GM23338 (cell line): Measurements from ENCODE around the gene APC2. TPM values are rescaled to one million over a fixed set of nuclear protein-coding genes. Genes with fewer than 3 reads are reported as not detected.

Source experiments
- ATAC-seq: fragments of 200-7000 bp; cut with Tn5 transposase; 3 replicates; pipeline ENCODE4 v1.9.1; 2020
- DNase-seq: peaks from one replicate; pipeline ENCODE4 v3.0.0-alpha.2; 2015; ENCODE audit warnings: low spot score
- H2AFZ ChIP-seq: fragments of 200-600 bp; sonication (generic); 2 replicates; pipeline ENCODE4 v1.8.0; 2016; ENCODE audit warnings: antibody characterized with exemption, mild to moderate bottlenecking, moderate library complexity
- H3F3A ChIP-seq: fragments of 200-600 bp; sonication (generic); replicated peaks from 2 replicates; pipeline ENCODE4 v1.8.0; 2017; ENCODE audit warnings: antibody characterized with exemption, mixed run types, low read depth
- H3K27ac ChIP-seq: fragments of 200-600 bp; sonication (generic); 2 replicates; pipeline ENCODE4 v1.6.1; 2016; ENCODE audit warnings: low read depth
- H3K27me3 ChIP-seq: fragments of 200-600 bp; sonication (generic); 2 replicates; pipeline ENCODE4 v1.8.0; 2016; ENCODE audit warnings: mild to moderate bottlenecking, mixed run types, moderate library complexity; ENCODE audit not compliant: insufficient read depth
- H3K36me3 ChIP-seq: fragments of 200-600 bp; sonication (generic); 2 replicates; pipeline ENCODE4 v1.8.0; 2016; ENCODE audit warnings: mild to moderate bottlenecking; ENCODE audit not compliant: insufficient read depth
- H3K4me1 ChIP-seq: fragments of 200-600 bp; sonication (generic); 2 replicates; pipeline ENCODE4 v1.8.0; 2016; ENCODE audit warnings: mild to moderate bottlenecking, moderate library complexity; ENCODE audit not compliant: insufficient read depth
- H3K4me2 ChIP-seq: fragments of 200-600 bp; sonication (generic); 2 replicates; pipeline ENCODE4 v1.7.1; 2017; ENCODE audit warnings: mixed run types
- H3K4me3 ChIP-seq: fragments of 200-600 bp; sonication (generic); 2 replicates; pipeline ENCODE4 v1.6.1; 2016; ENCODE audit warnings: mixed run types
- H3K79me2 ChIP-seq: fragments of 200-600 bp; sonication (generic); replicated peaks from 2 replicates; pipeline ENCODE4 v1.8.0; 2017; ENCODE audit warnings: mild to moderate bottlenecking; ENCODE audit not compliant: insufficient read depth
- H3K9me2 ChIP-seq: fragments of 200-600 bp; sonication (generic); 2 replicates; pipeline ENCODE4 v1.8.0; 2017; ENCODE audit not compliant: insufficient read depth
- H4K20me1 ChIP-seq: fragments of 200-600 bp; sonication (generic); replicated peaks from 2 replicates; pipeline ENCODE4 v1.8.0; 2017; ENCODE audit warnings: mild to moderate bottlenecking; ENCODE audit not compliant: insufficient read depth
- H3K27ac Mint-ChIP-seq: 2 replicates; pipeline ENCODE4 v1.8.0; 2020; ENCODE audit warnings: inconsistent platforms, mild to moderate bottlenecking, moderate library complexity, mixed read lengths
- H3K27me3 Mint-ChIP-seq: 3 replicates; pipeline ENCODE4 v1.8.0; 2022; ENCODE audit warnings: low read depth, mild to moderate bottlenecking, moderate library complexity, mixed read lengths, inconsistent platforms; ENCODE audit not compliant: insufficient read depth, poor library complexity
- H3K36me3 Mint-ChIP-seq: 3 replicates; pipeline ENCODE4 v1.8.0; 2021; ENCODE audit warnings: low read depth, mild to moderate bottlenecking, inconsistent platforms, moderate library complexity, mixed read lengths
- H3K4me1 Mint-ChIP-seq: 3 replicates; pipeline ENCODE4 v1.8.0; 2020; ENCODE audit warnings: mild to moderate bottlenecking, inconsistent platforms, mixed read lengths
- H3K4me3 Mint-ChIP-seq: 3 replicates; pipeline ENCODE4 v1.8.0; 2021; ENCODE audit warnings: moderate library complexity, mild to moderate bottlenecking, inconsistent platforms, mixed read lengths
- H3K9me3 Mint-ChIP-seq: 3 replicates; pipeline ENCODE4 v1.8.0; 2020; ENCODE audit warnings: moderate library complexity, mild to moderate bottlenecking, inconsistent platforms, mixed read lengths
- CREB1 ChIP-seq: fragments of 250-450 bp; sonication (Bioruptor Pico); IDR thresholded peaks from 2 replicates; pipeline ENCODE4 v1.5.0; 2020; ENCODE audit warnings: low read depth, mild to moderate bottlenecking, moderate library complexity
- CTCF ChIP-seq, 2 experiments: fragments of 200-600 bp in 1 of 2; sonication (generic) in 1 of 2; conservative IDR thresholded peaks; 2 replicates each; pipeline versions ENCODE4 v1.5.1 to v1.6.1; 2016 to 2017; ENCODE audit warnings: antibody characterized with exemption in 2 of 2, low read depth in 2 of 2, mild to moderate bottlenecking in 2 of 2, moderate library complexity in 1 of 2
- EZH2 ChIP-seq: fragments of 200-600 bp; sonication (generic); IDR thresholded peaks from one replicate; pipeline ENCODE4 v1.8.0; 2017; ENCODE audit warnings: antibody characterized with exemption, mild to moderate bottlenecking, low read depth; ENCODE audit not compliant: unreplicated experiment
- EZH2phosphoT487 ChIP-seq: fragments of 200-600 bp; sonication (generic); IDR thresholded peaks from one replicate; pipeline ENCODE4 v1.8.1; 2018; ENCODE audit warnings: antibody characterized with exemption; ENCODE audit not compliant: unreplicated experiment
- JUNB ChIP-seq: IDR thresholded peaks from one replicate; pipeline ENCODE4 v1.6.1; 2016; ENCODE audit warnings: antibody characterized with exemption; ENCODE audit not compliant: unreplicated experiment
- NANOG ChIP-seq: IDR thresholded peaks from 2 replicates; pipeline ENCODE4 v1.6.1; 2016; ENCODE audit warnings: antibody characterized with exemption, borderline replicate concordance
- STAT1 ChIP-seq: IDR thresholded peaks from one replicate; pipeline ENCODE4 v1.6.1; 2016; ENCODE audit warnings: antibody characterized with exemption; ENCODE audit not compliant: unreplicated experiment
- ZNF114 ChIP-seq: fragments of 250-450 bp; sonication (Bioruptor Pico); IDR thresholded peaks from 2 replicates; pipeline ENCODE4 v1.5.0; 2020; ENCODE audit warnings: mild to moderate bottlenecking, moderate library complexity
- ZNF331 ChIP-seq: fragments of 250-450 bp; sonication (Bioruptor Pico); IDR thresholded peaks from 2 replicates; pipeline ENCODE4 v1.5.0; 2020; ENCODE audit warnings: low read depth, mild to moderate bottlenecking, moderate library complexity
- polyA plus RNA-seq: library from polyadenylated mRNA; unstranded; fragments of >200 nt; fragmentation: Nextera tagmentation; extraction: Ambion mirVana; gene quantifications from 2 replicates; pipeline ENCODE4 v1.2.1, GENCODE V29; 2016
- total RNA-seq: library from RNA; depleted of rRNA; stranded (reverse); fragments of >200 nt; shearing (Covaris generic); gene quantifications from 2 replicates; pipeline ENCODE4 v1.2.3, GENCODE V29; 2014
- TF ChIP-seq, protein P1 (sequence below): IDR thresholded peaks from 2 replicates; pipeline ENCODE4 v1.6.1; 2016; ENCODE audit warnings: antibody characterized with exemption

Gene APC2
- total and polyA plus RNA-seq, 2 experiments from 2014 or later = 1.4 to 18.3 TPM

- peaks cover 66% of the 10 kb centered on the region for H3K27me3 ChIP-seq
Observed at GRCh38 chr19:1465191-1466016, 15.5 kb downstream of the APC2 start.

DNA sequence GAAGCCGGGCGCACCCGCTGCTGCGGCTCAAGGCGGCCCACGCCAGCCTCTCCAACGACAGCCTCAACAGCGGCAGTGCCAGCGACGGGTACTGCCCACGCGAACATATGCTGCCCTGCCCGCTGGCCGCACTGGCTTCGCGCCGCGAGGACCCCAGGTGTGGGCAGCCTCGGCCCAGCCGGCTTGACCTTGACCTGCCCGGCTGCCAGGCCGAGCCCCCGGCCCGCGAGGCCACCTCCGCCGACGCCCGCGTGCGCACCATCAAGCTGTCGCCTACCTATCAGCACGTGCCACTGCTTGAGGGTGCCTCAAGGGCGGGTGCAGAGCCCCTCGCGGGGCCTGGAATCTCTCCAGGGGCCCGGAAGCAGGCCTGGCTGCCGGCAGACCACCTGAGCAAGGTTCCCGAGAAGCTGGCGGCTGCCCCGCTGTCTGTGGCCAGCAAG, 16.1 kb downstream of the APC2 start:
- no peaks in the 10 kb centered on the region for H3K79me2 ChIP-seq
- no peaks in the 10 kb centered on the region for H3K36me3 ChIP-seq
- Mint-ChIP-seq H3K27ac (no peak overlapping the region), H3K9me3 (no peaks in the 10 kb centered on the region), H3K4me1 (peaks cover 3% of the 10 kb centered on the region; the same call in 1 of the 3 replicates), H3K27me3 (peaks cover 56% of the 10 kb centered on the region), H3K4me3 (no peak overlapping the region), H3K36me3 (no peaks in the 10 kb centered on the region)
- H2AFZ ChIP-seq = no peak overlapping the region
- H4K20me1 ChIP-seq = no peaks in the 10 kb centered on the region
- ATAC-seq = no peak
- peaks cover 10% of the 10 kb centered on the region for H3F3A ChIP-seq
- no peak for DNase-seq
- H3K9me2 ChIP-seq = no peaks in the 10 kb centered on the region
- H3K4me1 ChIP-seq = no peaks in the 10 kb centered on the region; the same call in 1 of the 2 replicates
- no peak overlapping the region for H3K27ac ChIP-seq
- H3K4me2 ChIP-seq = no peak overlapping the region
- peak overlapping the region; percentile 51; the same call in 1 of the 2 replicates for H3K4me3 ChIP-seq
- H3K27me3 ChIP-seq = peaks cover 73% of the 10 kb centered on the region
- no peak for TF ChIP-seq STAT1
- no peak for TF ChIP-seq ZNF331
- no peak for TF ChIP-seq ZNF114
- TF ChIP-seq EZH2phosphoT487 = no peak
- TF ChIP-seq, protein P1, sequence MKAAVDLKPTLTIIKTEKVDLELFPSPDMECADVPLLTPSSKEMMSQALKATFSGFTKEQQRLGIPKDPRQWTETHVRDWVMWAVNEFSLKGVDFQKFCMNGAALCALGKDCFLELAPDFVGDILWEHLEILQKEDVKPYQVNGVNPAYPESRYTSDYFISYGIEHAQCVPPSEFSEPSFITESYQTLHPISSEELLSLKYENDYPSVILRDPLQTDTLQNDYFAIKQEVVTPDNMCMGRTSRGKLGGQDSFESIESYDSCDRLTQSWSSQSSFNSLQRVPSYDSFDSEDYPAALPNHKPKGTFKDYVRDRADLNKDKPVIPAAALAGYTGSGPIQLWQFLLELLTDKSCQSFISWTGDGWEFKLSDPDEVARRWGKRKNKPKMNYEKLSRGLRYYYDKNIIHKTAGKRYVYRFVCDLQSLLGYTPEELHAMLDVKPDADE = no peak
- no peak for TF ChIP-seq EZH2
- TF ChIP-seq JUNB = no peak
- no peak for TF ChIP-seq NANOG
- TF ChIP-seq CTCF (conservative IDR thresholded peaks at IDR 0.05; ENCODE audit: low read depth in 2 of 2) = no peak; a peak in 1 of 4 replicates
- no peak for TF ChIP-seq CREB1 (CRISPR knock-in tag)

More at GRCh38 chr19:1465191-1466016, 15.5 kb downstream of the APC2 start:
- Mint-ChIP-seq H3K4me3 (no peak overlapping the region), H3K9me3 (no peaks in the 10 kb centered on the region), H3K36me3 (no peaks in the 10 kb centered on the region), H3K27ac (no peak overlapping the region), H3K4me1 (peaks cover 3% of the 10 kb centered on the region; the same call in 1 of the 3 replicates), H3K27me3 (peaks cover 54% of the 10 kb centered on the region)
- H3K27ac ChIP-seq = no peak overlapping the region
- H3K4me3 ChIP-seq = peak overlapping the region; percentile 37; the same call in 1 of the 2 replicates
- H3K4me1 ChIP-seq = no peaks in the 10 kb centered on the region; the same call in 1 of the 2 replicates
- no peaks in the 10 kb centered on the region for H3K36me3 ChIP-seq
- no peaks in the 10 kb centered on the region for H4K20me1 ChIP-seq
- peak; percentile 26 for ATAC-seq
- H2AFZ ChIP-seq = no peak overlapping the region
- 0 out of 2 replicates have a peak, but pooled peaks cover 7% of the 10 kb centered on the region for H3F3A ChIP-seq
- H3K9me2 ChIP-seq = no peaks in the 10 kb centered on the region
- DNase-seq = peak; percentile 78
- TF ChIP-seq CTCF (conservative IDR thresholded peaks at IDR 0.05; ENCODE audit: low read depth in 2 of 2) = peak; percentile 40 to 50
- TF ChIP-seq EZH2 = no peak
- H3K4me2 ChIP-seq = no peak overlapping the region
- H3K79me2 ChIP-seq = no peaks in the 10 kb centered on the region
